H1 (cell line): ENCODE data around the gene GRIK1.

Source experiments
- ASH2L ChIP-seq: fragments of 200-600, 300-600 bp; sonication (generic); IDR thresholded peaks from one replicate; pipeline ENCODE4 v1.7.1; 2017; ENCODE audit warnings: low read length
- CEBPB ChIP-seq: IDR thresholded peaks from 2 replicates; pipeline ENCODE4 v1.6.1; 2012; ENCODE audit warnings: low read depth, low read length
- CTCF ChIP-seq, 3 experiments: IDR thresholded peaks; 1 replicate in 2 of 3; 2 replicates in 1 of 3; pipeline versions ENCODE4 v1.5.1 to v1.6.1; 2011; ENCODE audit warnings: low read length in 3 of 3, mild to moderate bottlenecking in 3 of 3, inconsistent platforms in 2 of 3, low read depth in 1 of 3, moderate library complexity in 1 of 3; ENCODE audit not compliant: insufficient read depth in 1 of 3; ENCODE audit errors: control extremely low read depth in 1 of 3
- EP300 ChIP-seq, 2 experiments: IDR thresholded peaks; 1 replicate in 1 of 2; 2 replicates in 1 of 2; pipeline ENCODE4 v1.6.1; 2011 to 2012; ENCODE audit warnings: low read depth in 2 of 2, low read length in 2 of 2, mild to moderate bottlenecking in 2 of 2, borderline replicate concordance in 1 of 2, inconsistent platforms in 1 of 2, moderate library complexity in 1 of 2
- EZH2 ChIP-seq: fragments of 200-600 bp; sonication (generic); IDR thresholded peaks from 2 replicates; pipeline ENCODE4 v1.7.1; 2012; ENCODE audit warnings: low read depth, mild to moderate bottlenecking, moderate library complexity, low read length, inconsistent platforms; ENCODE audit not compliant: severe bottlenecking
- MAX ChIP-seq: IDR thresholded peaks from 2 replicates; pipeline ENCODE4 v1.6.1; 2012; ENCODE audit warnings: inconsistent platforms
- POLR2A ChIP-seq, 2 experiments: IDR thresholded peaks; 1 replicate in 1 of 2; 2 replicates in 1 of 2; pipeline ENCODE4 v1.6.1; 2011; ENCODE audit warnings: low read depth in 2 of 2, low read length in 2 of 2, mild to moderate bottlenecking in 2 of 2; ENCODE audit errors: control extremely low read depth in 1 of 2
- RAD21 ChIP-seq, 2 experiments: IDR thresholded peaks in 1 of 2; conservative IDR thresholded peaks in 1 of 2; 2 replicates each; pipeline ENCODE4 v1.6.1; 2011; ENCODE audit warnings: low read depth in 2 of 2, low read length in 2 of 2, improper control_type of control experiment in 1 of 2, inconsistent platforms in 1 of 2, mild to moderate bottlenecking in 1 of 2, moderate library complexity in 1 of 2
- RNF2 ChIP-seq: fragments of 200-900, 300-1000 bp; sonication (generic); IDR thresholded peaks from 2 replicates; pipeline ENCODE4 v1.7.1; 2016; ENCODE audit warnings: borderline replicate concordance, low read depth, mild to moderate bottlenecking, antibody characterized with exemption, low read length; ENCODE audit not compliant: poor library complexity, severe bottlenecking; ENCODE audit errors: missing control alignments
- RXRA ChIP-seq: IDR thresholded peaks from 2 replicates; pipeline ENCODE4 v1.6.1; 2011; ENCODE audit warnings: low read depth, mild to moderate bottlenecking, low read length, moderate library complexity; ENCODE audit not compliant: insufficient read depth
- SP1 ChIP-seq: IDR thresholded peaks from 2 replicates; pipeline ENCODE4 v1.6.1; 2011; ENCODE audit warnings: low read depth, low read length

- TF ChIP-seq CTCF (IDR thresholded peaks at IDR 0.05; ENCODE audit: control extremely low read depth in 1 of 3, insufficient read depth in 1 of 3, low read depth in 1 of 3, low read length in 3 of 3) = no peak
- TF ChIP-seq EP300 (IDR thresholded peaks at IDR 0.05; ENCODE audit: borderline replicate concordance in 1 of 2, low read depth in 2 of 2, low read length in 2 of 2) = no peak
- no peak for TF ChIP-seq EZH2
- no peak for TF ChIP-seq RNF2
- TF ChIP-seq MAX = no peak
- no peak for TF ChIP-seq ASH2L
- TF ChIP-seq POLR2A (IDR thresholded peaks at IDR 0.05; ENCODE audit: control extremely low read depth in 1 of 2, low read depth in 2 of 2, low read length in 2 of 2) = no peak
- TF ChIP-seq RXRA = no peak
- no peak for TF ChIP-seq RAD21 (IDR thresholded peaks at IDR 0.05 in 1 of 2, conservative IDR thresholded peaks at IDR 0.05 in 1 of 2; ENCODE audit: low read depth in 2 of 2, low read length in 2 of 2)
- no peak for TF ChIP-seq CEBPB
- TF ChIP-seq SP1 = no peak
Observed at GRCh38 chr21:29716753-29717152, 223.0 kb downstream of the GRIK1 start.
